NK-92 (cell line): ENCODE measurements around the gene AP5B1.

Source experiments
- DNase-seq: peaks from one replicate; lab custom pipeline; 2025; ENCODE audit not compliant: unreplicated experiment; lab: John Stamatoyannopoulos, UW

Gene AP5B1

GRCh38 chr11:65802841-65803240 lies 22.1 kb upstream of the AP5B1 start:
- DNase-seq: no peak

GRCh38 chr11:65801153-65801987 lies 20.6 kb upstream of the AP5B1 start:
- DNase-seq: no peak

GRCh38 chr11:65798882-65799281 lies 18.1 kb upstream of the AP5B1 start:
- DNase-seq: no peak

- DNase-seq: no peak
These were observed 16.9 kb upstream of the AP5B1 start for GRCh38 chr11:65797711-65798110.

GRCh38 chr11:65796726-65797601 lies 16.2 kb upstream of the AP5B1 start:
- no peak for DNase-seq

- no peak for DNase-seq
These were observed 14.1 kb upstream of the AP5B1 start for GRCh38 chr11:65794570-65795510.

- no peak for DNase-seq
These were observed 13.0 kb upstream of the AP5B1 start for GRCh38 chr11:65793625-65794400.

GRCh38 chr11:65793144-65793581 lies 12.4 kb upstream of the AP5B1 start:
- DNase-seq: no peak

- no peak for DNase-seq
These were observed 11.7 kb upstream of the AP5B1 start for GRCh38 chr11:65792456-65792855.

GRCh38 chr11:65791719-65792213 lies 11.0 kb upstream of the AP5B1 start:
- DNase-seq: no peak

GRCh38 chr11:65790902-65791650 lies 10.3 kb upstream of the AP5B1 start:
- DNase-seq: no peak

- no peak for DNase-seq
These were observed 9.5 kb upstream of the AP5B1 start for GRCh38 chr11:65790104-65790901.

- DNase-seq: no peak
These were observed 8.7 kb upstream of the AP5B1 start for GRCh38 chr11:65789230-65790103.

GRCh38 chr11:65788821-65789220 lies 8.0 kb upstream of the AP5B1 start:
- no peak for DNase-seq

- no peak for DNase-seq
These were observed 7.2 kb upstream of the AP5B1 start for GRCh38 chr11:65787649-65788622.
